Type B pancreatic cell (in vitro differentiated cells): Measurements from ENCODE around the gene ECI1. TPM values are rescaled to one million over a fixed set of nuclear protein-coding genes. Genes with fewer than 3 reads are reported as not detected.

Experiments
- DNase-seq: peaks from one replicate; pipeline ENCODE4 v3.0.0; 2021; ENCODE audit warnings: mixed read lengths; ENCODE audit not compliant: unreplicated experiment; ENCODE audit errors: extremely low spot score
- H3K27ac Mint-ChIP-seq: 2 replicates; pipeline ENCODE4 v1.8.0; 2021; ENCODE audit warnings: mild to moderate bottlenecking, mixed read lengths
- H3K27me3 Mint-ChIP-seq: 2 replicates; pipeline ENCODE4 v1.8.0; 2021; ENCODE audit warnings: mixed read lengths
- H3K36me3 Mint-ChIP-seq: 2 replicates; pipeline ENCODE4 v1.8.0; 2021; ENCODE audit warnings: mixed read lengths
- H3K4me1 Mint-ChIP-seq: one replicate; pipeline ENCODE4 v1.8.0; 2021; ENCODE audit warnings: mixed read lengths; ENCODE audit not compliant: unreplicated experiment
- H3K4me3 Mint-ChIP-seq: 2 replicates; pipeline ENCODE4 v1.8.0; 2021; ENCODE audit warnings: mild to moderate bottlenecking, mixed read lengths
- H3K9me3 Mint-ChIP-seq: 2 replicates; pipeline ENCODE4 v1.8.0; 2021; ENCODE audit warnings: mixed read lengths
- CTCF ChIP-seq: fragments of 200-600 bp; sonication (generic); conservative IDR thresholded peaks from 2 replicates; pipeline ENCODE4 v1.5.0; 2021; ENCODE audit warnings: antibody characterized with exemption, mild to moderate bottlenecking
- total RNA-seq: library from RNA; stranded (reverse); gene quantifications from 2 replicates; pipeline ENCODE4 v1.2.1, GENCODE V29; 2021; ENCODE audit warnings: low replicate concordance

ECI1 gene
- total RNA-seq, 1 donor from 2014 or later: 72.7 TPM

GRCh38 chr16:2256531-2257140 lies 5.2 kb upstream of the ECI1 start:
- TF ChIP-seq CTCF: no peak
- Mint-ChIP-seq H3K27me3 (no peaks in the 10 kb centered on the region), H3K9me3 (no peaks in the 10 kb centered on the region), H3K36me3 (peaks cover 26% of the 10 kb centered on the region), H3K4me1 (no peaks in the 10 kb centered on the region), H3K4me3 (no peak overlapping the region), H3K27ac (no peak overlapping the region)
- no peak for DNase-seq

GRCh38 chr16:2253293-2253692 lies 1.9 kb upstream of the ECI1 start:
- Mint-ChIP-seq H3K4me3 (no peak overlapping the region), H3K36me3 (peaks cover 19% of the 10 kb centered on the region), H3K27me3 (no peaks in the 10 kb centered on the region), H3K4me1 (no peaks in the 10 kb centered on the region), H3K9me3 (no peaks in the 10 kb centered on the region), H3K27ac (peak overlapping the region; percentile 77)
- DNase-seq: no peak
- no peak for TF ChIP-seq CTCF

- TF ChIP-seq CTCF: no peak
- Mint-ChIP-seq H3K4me3 (no peak overlapping the region), H3K4me1 (no peaks in the 10 kb centered on the region), H3K9me3 (no peaks in the 10 kb centered on the region), H3K36me3 (peaks cover 17% of the 10 kb centered on the region), H3K27me3 (no peaks in the 10 kb centered on the region), H3K27ac (peak overlapping the region; percentile 77)
- no peak for DNase-seq
Measured at GRCh38 chr16:2252806-2253148, 1.4 kb upstream of the ECI1 start.

- Mint-ChIP-seq H3K9me3 (no peaks in the 10 kb centered on the region), H3K27ac (peak overlapping the region; percentile 95), H3K36me3 (peaks cover 11% of the 10 kb centered on the region), H3K4me1 (no peaks in the 10 kb centered on the region), H3K4me3 (peak overlapping the region; percentile 93), H3K27me3 (no peaks in the 10 kb centered on the region)
- no peak for DNase-seq
- no peak for TF ChIP-seq CTCF
Measured at GRCh38 chr16:2250652-2251295, 613 bp downstream of the ECI1 start.

- Mint-ChIP-seq H3K9me3 (no peaks in the 10 kb centered on the region), H3K36me3 (peaks cover 4% of the 10 kb centered on the region), H3K27ac (no peak overlapping the region), H3K27me3 (no peaks in the 10 kb centered on the region), H3K4me1 (no peaks in the 10 kb centered on the region), H3K4me3 (no peak overlapping the region)
- no peak for TF ChIP-seq CTCF
- DNase-seq: no peak
Measured at GRCh38 chr16:2246301-2246885, 5.0 kb downstream of the ECI1 start.
